ENCODE data around the gene GRIPAP1. TPM values are rescaled to one million over a fixed set of nuclear protein-coding genes. Genes with fewer than 3 reads are reported as not detected.

Gene GRIPAP1
- total and polyA plus RNA-seq, 2 donors (not counting 3 experiments of a cell fraction or from before 2014, with no cell fraction given): 25.3 to 49.4 TPM

GRCh38 chrX:48998391-48998790 is 3.7 kb downstream of the GRIPAP1 start:
- intact Hi-C loops (cut with micrococcal nuclease) (no loop called here), dilution Hi-C loops (cut with MboI; ENCODE audit: extremely low pct_ligation_motif_present, low sequenced_read_pairs) (no loop called here)
- FAIRE-seq (peak; percentile 24), DNase-seq (ENCODE audit: low read depth, low spot score) (no peak)
- TSS peak; percentile 5 for BruUV-seq (replicated peaks)
- TF ChIP-seq MYC (IDR thresholded peaks at IDR 0.05; ENCODE audit: low read depth, low read length) (no peak), POLR2A (IDR thresholded peaks at IDR 0.05; ENCODE audit: low read depth, low read length) (no peak), MAX (IDR thresholded peaks at IDR 0.05; ENCODE audit: insufficient read depth, insufficient read length) (no peak), CTCF (IDR thresholded peaks at IDR 0.05; ENCODE audit: extremely low read depth in 1 of 2, insufficient read depth in 1 of 2, low read depth in 1 of 2, low read length in 2 of 2) (no peak), GATA2 (IDR thresholded peaks at IDR 0.05; ENCODE audit: insufficient read depth, insufficient read length, low read depth, low read length) (no peak), EZH2 (IDR thresholded peaks at IDR 0.05; ENCODE audit: borderline replicate concordance, low read depth, low read length, severe bottlenecking) (no peak), JUN (IDR thresholded peaks at IDR 0.05; ENCODE audit: borderline replicate concordance, insufficient read depth, insufficient read length, low read depth) (no peak), POLR2AphosphoS5 (IDR thresholded peaks at IDR 0.05; ENCODE audit: insufficient read depth, low read depth, low read length) (no peak), FOS (IDR thresholded peaks at IDR 0.05; ENCODE audit: borderline replicate concordance, insufficient read depth, low read length) (no peak)
- Histone ChIP-seq H3K9ac (replicated peaks; ENCODE audit: extremely low read depth, insufficient read depth, low read length) (no peak overlapping the region), H3K27ac (ENCODE audit: insufficient read depth, low read depth, low read length) (no peak overlapping the region), H3K4me2 (ENCODE audit: insufficient read depth, low read length) (no peak overlapping the region), H2AFZ (ENCODE audit: low read depth, low read length) (no peak overlapping the region), H3K9me1 (replicated peaks; ENCODE audit: control insufficient read depth, extremely low read depth, insufficient read depth, low read length) (no peaks in the 10 kb centered on the region), H4K20me1 (replicated peaks; ENCODE audit: control insufficient read depth, extremely low read depth, insufficient read depth, low read length) (no peaks in the 10 kb centered on the region), H3K27me3 (ENCODE audit: control insufficient read depth in 2 of 2, insufficient read depth in 2 of 2, low read length in 2 of 2) (no peaks in the 10 kb centered on the region), H3K36me3 (ENCODE audit: control insufficient read depth in 2 of 2, extremely low read depth in 1 of 2, insufficient read depth in 2 of 2, low read length in 2 of 2) (peaks cover 0 to 18% of the 10 kb centered on the region in 2 experiments), H3K4me3 (replicated peaks in 1 of 3; ENCODE audit: insufficient read depth in 1 of 3, low read depth in 1 of 3, low read length in 3 of 3) (no peak overlapping the region), H3K9me3 (replicated peaks; ENCODE audit: control insufficient read depth, insufficient read depth, low read length) (no peaks in the 10 kb centered on the region), H3K4me1 (ENCODE audit: control insufficient read depth, extremely low read depth, insufficient read depth, low read length) (peaks cover 3% of the 10 kb centered on the region), H3K79me2 (ENCODE audit: control insufficient read depth, insufficient read depth, low read length) (peaks cover 8% of the 10 kb centered on the region)
- POLR2A ChIA-PET: no interaction called here
- CTCF ChIA-PET: interaction anchor here (1.0 kb wide), 1 partner anchor 9 kb away, joined by 3 read pairs; no protein-coding TSS in a partner anchor

Measured in endothelial cell of umbilical vein (primary cell).